NCI-H146 (cell line): ENCODE measurements around the gene TACC2.

ENCODE experiments used
- DNase-seq: peaks from one replicate; lab custom pipeline; 2025; lab: John Stamatoyannopoulos, UW

The TACC2 gene

DNA sequence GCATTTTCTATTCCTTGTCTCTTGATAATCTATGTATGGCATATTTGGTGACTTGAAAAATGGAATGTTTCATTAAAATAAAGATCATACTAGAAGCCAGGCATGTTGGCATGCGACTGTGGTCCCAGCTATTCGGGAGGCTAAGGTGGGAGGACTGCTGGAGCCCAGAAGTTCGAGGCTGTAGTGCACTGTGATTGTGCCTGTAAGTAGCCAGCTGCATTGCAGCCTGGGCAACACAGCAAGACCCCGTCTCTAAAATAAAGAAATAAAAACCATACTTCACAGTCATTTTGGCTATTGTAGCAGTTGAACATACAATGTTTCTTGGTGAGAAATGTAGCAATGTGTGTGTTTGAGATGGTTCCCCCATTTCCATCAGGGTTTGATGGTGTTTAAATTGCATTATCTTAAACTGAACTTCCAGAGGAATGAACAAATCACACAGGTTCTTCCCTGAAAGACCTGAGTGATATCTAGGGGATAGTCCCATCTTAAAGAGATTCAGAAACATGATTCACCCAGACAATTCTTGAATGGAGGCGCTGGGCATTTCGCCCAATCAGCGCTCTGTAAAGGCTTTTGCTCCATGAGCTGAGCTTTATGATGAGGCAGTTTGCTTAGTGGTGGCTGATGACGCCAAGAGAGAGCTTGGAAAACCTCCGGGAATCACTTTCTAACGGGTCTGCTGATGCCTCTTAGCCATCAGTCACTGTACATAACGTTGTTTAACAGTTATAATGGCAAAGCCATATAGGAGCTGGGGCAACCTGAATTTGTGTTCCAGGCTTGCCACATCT is 262.7 kb downstream of the TACC2 start:
- DNase-seq = no peak

DNA sequence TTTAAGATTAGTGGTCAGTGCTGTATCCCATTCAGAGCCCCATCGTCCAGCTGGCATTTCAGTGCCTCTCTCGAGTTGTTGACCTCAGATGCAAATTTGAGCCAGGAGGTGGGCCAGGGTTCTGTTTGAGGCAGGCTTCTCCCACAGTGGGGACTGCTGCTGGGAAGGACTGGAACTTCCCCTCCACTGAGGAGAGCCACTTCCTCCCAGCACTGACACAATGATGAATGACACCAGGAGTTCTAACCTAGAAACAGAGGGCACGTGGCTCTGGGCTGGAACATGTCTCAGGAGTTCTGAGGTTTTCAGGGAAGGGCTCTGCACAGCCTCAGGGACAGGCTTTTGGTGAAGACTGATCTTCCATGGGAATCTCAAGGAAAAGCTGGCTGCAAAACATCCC is 263.8 kb downstream of the TACC2 start:
- DNase-seq = no peak

DNA sequence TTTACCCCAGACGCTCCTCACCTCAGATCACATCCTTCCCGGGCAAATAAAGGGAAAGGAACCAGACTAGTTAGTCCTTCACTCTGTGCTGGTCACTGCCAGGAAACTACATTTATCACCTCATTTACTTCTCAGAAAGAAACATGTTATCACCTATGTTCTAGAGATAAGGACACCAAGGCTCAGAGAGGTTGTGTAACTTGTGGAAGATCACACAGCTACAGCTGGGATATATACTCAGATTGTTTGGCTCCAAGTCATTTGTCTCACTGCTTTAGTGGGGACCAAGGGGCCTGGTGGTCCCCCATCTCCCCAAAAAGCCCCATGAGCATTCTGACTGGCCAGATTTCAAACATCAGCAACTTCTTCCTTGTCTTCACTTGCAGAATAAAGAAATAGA is 264.6 kb downstream of the TACC2 start:
- DNase-seq = no peak

DNA sequence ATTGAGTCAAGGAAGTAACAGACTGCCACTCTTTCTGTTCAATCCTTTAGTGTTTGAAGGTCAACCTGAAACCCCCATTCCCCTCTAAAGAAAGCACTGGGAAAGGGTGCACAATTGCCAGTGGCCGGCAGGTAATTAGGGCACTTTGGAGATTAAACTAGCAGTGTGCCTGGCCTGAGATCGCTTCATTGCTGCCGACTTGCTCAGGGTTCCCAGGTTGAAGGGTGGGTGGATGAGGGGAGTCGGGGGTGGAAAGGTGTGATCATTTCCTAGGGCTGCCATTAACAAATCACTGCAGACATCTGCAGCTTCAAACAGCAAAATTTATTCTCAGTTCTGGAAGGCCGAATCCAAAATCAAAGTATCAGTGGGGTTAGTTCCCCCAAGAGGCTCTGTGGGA is 265.9 kb downstream of the TACC2 start:
- DNase-seq = no peak

DNA sequence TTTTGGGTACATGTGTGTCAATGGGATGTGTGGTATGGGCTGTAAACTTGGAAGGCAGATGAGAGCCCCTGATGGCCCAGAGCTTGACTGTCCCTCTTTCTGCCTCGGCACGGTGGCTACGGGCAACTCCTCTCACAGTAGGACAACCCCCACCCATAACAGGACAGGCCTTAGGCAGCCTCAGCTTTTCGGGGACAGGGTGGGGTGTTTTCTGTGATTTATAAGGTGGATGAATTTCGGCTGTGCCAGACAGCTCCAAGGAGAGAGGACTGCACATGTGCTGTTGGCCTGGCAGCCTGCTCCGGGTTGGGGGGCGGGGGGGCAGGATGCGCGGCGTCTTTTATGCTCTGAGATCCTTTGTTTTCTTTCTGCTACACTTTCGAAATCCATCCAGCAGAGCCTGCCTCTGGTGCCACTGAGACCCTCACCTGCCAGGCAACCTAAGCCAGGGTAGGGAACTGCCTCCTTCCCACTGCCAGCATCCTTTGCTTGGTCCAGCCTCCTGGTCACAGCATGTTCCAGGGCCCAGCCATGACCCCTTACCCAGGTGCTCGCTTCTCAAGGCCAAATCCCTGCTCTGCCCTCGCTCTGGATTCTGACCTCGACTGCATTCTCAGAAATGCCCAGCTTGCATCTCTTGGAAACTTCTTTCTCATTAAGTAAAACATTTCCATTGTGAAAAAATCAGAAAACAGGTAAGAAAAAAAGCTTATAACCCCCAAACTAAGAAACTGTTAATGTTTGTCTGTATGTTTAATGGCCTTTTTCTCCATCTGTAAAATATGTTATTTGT is 266.7 kb downstream of the TACC2 start:
- no peak for DNase-seq

DNA sequence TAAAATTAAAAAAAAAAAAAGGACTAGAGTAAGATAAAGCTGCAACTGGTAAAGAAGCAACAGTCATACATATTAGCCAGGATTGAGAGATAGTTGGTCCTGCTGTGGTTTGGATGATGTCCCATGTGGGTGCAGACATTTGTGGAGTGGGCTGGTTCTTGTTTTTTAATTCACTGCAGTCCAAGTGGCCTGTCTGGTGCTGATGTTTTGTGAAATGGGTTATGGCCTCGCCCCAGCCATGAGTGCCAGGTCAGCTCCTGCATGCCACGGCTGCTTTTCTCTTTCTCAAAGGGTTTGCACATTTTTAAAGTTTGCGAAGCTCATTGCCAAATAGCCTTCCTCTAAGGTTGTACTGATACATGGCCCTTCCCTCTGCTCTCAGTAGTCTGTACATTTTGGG is 268.1 kb downstream of the TACC2 start:
- DNase-seq = no peak

DNA sequence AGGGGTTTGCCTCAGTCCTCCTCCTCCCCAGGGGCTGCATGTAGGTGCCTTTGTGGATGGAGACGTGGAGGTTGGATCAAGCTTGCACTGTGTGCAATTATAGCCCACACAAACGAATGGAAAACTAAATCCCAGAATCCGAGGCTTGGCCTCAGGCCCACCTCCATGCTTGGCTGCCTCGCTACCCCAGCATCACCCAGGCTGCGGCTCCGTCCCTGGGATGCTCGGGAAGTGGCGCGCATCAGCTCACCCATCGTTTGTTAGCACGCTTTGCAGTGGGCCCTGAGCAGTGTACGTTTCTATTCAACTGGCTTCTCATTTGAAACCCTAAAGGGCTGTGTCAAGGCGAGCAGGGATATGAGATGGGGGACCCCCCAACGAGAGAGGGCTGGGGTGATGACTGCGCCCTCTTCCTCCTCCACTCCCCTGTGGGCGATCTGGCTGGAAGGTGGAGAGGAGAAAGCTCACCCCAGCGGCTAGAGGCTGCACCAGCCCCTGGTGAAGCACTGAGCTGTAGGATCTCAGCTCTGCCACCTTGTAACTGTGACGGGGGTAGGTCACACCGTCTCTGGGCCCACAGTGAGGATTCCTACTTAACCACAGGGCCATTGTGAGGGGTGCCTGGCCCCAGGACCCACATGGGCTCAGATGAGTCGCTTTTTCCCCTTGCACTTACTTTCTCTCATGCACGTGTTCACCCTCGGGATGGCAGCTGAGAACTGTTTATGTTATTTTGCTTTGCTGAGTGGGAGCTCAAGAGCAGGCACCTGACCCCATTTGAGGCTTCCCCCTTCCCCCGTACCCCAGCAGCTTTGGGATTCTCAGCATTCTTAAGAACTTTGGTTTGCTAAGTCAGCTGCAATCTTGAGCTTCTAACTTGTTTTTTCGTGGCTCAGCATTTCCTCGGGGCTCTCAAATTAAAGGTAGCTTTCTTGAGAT is 269.4 kb downstream of the TACC2 start:
- no peak for DNase-seq

DNA sequence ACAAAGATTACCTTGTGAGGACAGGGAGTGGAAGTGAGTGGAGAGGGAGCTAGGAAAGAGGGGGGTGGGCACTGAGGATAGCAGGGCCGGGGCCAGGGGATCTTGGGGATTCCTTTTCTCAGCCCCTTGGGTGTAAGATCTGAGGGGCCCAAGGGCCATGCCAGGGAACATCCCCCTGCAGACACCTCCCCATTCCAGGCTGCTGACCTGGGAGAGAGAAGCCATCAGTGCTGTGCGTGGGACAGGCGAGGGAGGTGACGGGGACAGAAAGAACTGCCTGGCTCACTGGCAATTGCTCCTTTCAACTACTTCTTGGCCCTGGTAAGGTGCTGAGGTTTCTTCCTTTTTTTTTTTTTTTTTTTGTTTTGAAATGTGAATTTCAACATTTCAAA is 270.1 kb downstream of the TACC2 start:
- DNase-seq = no peak

DNA sequence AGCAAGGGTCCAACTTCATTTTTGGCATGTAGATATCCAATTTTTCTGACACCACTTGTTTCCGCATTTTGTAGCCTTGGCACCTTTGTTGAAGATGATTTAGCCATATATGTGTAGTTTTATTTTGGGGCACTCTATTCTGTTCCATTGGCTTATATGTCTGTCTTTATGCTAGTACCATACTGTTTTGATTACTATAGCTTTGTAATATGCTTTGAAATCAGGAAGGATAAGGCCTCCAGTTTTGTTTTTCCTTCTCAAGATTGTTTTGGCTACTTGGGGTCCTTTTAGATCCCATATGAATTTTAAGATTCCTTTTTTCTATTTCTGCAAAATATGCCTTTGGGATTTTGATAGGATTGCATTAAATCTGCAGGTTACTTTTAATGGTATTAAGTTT is 272.6 kb downstream of the TACC2 start:
- no peak for DNase-seq

DNA sequence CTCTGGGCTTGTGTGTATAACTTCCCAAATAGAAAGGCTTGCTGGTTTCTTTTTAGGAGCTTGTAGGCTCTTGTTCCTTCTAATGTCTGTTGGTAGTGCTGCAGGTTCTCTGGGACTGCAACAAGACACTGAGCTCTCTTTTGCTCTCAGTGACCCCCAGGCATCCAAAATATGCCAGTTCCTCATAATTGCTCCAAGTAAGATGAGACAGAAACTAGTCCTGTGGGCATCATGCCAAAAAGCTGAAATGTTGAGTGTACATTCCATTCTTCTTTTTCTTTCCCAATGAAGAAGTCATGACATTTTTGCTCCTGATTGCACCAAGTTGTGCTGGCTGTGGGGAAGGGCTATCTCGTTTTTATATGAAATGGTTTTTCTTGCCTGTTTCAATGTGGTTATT is 275.0 kb downstream of the TACC2 start:
- DNase-seq = no peak

DNA sequence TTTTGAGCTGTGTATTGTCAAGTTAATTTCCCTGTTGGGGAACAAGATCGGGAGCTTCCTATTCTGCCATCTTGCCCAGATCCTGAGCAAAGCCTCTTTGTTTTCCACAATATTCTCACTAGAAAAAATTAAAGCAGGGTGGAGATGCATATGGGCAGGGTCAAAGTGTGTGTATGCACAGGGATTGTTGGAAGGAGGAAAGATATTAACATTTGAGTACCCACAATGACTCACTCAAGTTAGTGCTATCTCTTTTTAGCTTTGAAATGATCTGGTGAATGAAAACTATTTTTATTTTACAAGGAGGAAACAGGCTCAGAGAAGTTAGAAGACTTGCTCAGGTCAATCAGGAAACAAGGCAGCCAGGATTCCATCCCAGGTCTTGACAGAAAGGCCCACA is 275.5 kb downstream of the TACC2 start:
- DNase-seq = no peak

DNA sequence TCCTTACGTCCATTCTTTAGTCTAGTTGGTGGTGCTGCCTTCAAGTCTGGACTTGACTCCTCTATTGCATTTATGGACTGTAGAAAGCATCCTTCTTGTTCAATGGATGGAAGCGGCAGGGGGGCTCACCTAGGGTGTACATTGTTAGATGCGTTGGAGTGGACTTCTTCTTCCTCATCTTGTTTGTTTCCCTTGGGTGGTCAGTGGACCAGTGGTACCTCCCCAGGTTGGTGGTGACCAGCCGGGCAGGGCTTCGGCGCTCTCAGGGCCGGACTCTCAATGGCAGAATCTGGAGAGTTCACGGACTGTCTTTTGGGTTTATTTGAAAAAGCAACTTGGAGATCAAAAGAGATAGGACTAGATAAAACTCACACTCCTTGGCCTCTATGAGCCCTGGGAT is 276.0 kb downstream of the TACC2 start:
- no peak for DNase-seq

DNA sequence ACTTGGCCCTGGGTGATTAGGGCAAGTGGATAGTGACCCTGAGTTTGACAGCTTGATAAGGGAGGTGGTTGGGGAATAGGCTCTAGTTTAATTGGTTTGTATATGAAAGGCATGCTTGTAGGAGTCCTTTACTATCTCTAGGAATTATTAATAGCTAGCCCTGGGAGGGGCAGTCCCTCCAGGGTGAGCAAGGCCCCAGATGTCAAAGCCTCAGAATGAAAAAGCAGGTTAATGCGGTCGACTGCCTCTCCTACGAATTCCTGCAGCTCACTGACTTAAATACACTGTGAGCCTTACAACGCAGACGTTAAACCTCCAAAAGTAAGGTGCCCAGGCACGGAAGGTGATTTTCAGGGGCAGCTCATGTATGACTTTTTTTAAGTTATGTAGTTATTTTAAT is 276.9 kb downstream of the TACC2 start:
- DNase-seq = no peak

DNA sequence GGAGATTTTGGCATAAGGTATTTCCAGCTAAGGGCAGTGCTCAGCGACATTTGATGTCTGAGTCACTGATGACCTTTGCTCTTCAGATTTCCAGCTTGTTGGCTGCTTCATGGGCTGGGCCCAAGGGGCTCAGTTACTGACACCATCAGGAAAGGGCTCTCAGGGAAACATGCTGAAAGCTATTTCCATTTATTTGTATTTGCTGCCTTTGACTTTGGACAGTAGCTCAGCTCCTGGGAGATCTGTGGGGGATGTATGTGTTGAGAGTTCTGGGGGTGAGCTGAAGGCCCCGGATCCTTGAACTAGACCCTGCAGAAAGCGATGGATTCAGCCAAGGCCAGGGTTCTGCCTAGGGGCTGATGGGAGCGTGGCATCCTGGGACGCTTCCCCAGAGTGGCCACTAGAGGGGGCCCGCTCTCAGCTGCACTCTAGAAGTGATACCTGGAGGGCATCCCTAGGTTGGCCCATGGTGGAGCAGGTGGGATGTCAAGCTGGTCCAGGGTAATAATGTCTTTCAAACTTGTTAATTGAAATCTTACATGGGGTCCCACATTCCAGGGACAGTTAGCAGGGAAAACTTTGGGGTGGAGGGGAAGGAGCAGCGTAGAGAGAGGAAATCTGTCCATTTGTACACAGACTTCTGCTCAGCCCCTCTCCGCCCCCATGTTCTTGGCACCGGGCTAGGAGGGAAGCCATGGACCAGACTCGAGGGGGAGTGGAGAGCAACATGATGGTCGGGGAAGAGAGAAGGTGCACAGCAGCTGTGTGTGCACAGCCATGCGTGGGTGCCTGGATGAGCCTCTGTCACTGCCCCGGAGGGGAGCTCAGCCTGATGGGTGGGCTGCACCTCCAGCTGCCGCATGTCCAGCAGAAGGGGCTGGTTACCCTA is 279.1 kb downstream of the TACC2 start:
- peak; percentile 53 for DNase-seq

DNA sequence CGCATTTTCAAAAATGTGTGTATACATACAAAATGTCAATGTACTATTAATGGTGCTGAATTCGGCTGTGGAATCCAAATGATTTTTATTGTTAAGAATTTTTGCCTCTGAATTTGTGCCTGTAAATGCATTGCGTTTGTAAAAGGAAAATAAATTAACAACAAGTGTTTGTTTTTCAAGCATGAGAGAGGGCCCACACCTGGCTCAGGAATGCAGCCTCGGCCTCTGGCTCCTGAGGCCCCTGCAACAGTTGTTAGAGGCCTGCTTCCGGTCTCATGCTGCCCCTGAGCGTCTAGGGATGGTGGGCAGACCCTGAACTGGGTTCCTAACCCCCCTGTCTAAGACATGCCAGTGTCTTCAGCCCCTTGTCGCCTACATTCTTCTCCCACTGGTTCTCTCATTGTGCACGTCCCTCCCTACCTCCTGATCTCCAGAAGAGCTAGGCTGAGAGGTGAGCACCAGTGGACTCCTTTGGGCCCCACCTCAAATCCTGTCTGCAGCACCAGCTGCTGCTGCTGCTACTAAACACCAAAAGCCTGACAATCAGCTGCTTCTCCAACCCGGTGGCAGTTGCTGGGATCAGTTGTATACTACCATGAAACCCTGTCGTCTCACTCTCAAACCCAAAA is 280.2 kb downstream of the TACC2 start:
- no peak for DNase-seq

DNA sequence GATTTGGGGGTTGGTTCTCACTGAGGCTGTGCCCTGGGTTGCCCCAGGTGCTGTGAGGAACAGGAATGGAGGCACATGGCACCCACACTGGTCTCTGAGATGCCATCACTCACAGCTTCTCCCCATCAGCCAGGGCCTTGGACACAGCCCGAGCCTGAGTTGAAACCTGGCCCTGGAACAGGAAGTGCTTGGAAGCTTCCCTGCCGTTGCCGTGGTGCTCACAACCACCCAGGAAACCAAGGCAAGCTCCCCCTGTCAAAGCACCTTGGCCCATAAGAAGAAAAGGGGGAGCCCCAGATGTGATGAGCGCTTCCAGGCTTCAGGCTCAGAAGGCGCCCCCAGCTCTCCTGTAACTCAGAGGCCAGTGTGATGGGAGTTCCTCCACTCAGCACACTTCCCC is 282.1 kb downstream of the TACC2 start, which contains the start of gene BTBD16:
TSS of gene BTBD16 (plus strand) at position 221 of the 400 bp plus-strand sequence. CDS start 3,786 bp downstream, outside the sequence.
- no peak for DNase-seq

DNA sequence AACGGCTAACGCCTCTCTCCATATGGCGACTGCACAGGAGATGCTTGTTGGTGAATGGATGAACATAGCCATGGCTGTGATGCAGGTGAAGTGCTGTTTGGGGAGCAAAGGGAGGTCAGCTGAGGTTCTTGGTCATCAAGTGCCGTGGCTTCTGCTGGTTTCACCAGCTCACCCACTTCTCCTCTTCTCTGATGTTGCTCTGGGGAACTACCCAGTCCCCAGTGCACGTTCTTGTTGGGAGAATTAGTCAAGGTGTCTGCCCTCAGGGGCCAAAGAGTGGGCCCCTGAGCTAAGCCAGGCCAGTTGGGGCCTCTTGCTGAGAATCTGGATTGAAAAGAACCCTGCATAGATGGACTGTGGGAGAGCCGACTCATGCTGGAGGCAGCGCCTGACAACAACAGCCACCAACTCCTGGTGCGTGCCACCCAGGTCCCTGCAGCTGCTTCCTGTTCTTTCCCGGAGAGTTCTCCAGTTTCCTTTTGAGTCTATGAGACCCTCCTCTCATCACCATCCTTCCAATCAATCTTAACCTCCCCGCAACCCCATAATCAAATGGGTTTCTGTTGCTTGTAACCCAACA is 285.1 kb downstream of the TACC2 start:
- peak; percentile 45 for DNase-seq

DNA sequence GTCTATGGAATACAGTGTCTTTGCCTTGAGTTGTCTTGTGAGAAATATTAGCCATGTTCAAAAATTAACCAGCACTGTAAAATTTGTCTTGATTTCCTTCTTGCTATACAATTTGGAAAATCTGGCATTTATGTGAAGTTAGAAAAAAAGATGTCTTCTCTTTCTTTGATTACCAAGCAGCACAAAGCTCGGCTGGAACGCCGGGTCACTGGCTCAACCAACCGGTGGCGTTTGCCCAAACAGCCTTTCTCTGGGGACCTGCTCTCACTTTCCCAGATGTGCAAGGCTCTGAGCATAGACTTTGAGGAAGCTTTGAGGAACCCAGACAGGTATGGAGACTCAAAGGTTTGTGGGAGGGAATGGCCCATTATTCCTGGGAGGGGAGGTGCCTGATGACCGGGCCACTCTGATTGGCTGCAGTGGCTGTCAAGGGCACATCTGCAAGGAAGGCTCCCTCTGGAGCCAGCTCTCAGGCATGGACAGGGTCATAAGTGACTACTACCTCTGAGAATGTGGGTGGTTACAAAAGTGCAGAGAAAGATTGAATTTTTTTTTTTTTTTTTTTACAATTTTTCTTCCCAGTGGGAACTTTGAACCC is 287.7 kb downstream of the TACC2 start:
- DNase-seq = no peak

DNA sequence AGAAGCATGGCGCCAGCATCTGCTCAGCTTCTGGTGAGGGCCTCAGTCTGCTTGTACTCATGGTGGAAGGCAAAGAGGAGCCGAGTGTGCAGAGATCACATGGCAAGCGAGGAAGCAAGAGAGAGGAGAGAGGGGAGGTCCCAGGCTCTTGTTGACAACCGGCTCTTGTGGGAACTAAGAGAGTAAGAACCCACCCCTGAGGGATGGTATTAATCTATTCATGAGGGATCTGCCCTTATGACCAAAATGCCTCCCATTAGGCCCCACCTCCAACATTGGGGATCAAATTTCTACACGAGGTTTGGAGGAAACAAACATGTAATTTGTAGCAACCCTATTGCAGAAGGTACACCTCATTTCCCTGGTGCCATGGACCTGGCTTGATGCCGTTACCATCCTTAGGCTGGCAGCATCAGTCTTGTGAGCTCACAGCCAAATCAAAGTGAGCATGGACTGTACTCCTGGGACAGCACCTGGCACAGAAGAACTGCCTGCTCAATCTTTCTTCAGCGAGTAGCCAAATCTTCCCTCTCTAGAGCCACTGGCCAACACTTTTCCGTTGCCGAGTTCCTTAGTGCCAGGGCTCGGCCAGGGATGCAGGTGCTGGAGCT is 288.7 kb downstream of the TACC2 start:
- no peak for DNase-seq

DNA sequence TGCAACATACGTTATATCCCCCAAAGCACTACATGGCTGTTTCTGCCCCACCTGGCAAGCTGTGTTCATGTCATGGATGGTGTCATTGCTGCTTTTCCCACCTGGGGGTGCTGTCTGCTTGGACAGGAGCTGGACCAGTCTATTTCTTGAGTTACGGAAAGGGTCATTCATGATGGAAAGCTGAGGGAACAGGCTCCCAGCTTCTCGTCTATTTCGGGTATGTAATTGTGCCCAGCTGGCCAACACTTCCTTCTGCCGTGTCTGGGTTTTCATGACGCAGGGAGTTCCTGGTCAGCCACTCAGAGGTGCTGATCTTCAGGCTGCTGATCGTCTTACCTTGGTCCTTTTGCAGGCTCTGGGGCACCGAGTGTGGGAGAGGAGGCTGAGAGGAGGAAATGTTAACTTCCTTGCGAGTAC is 290.8 kb downstream of the TACC2 start:
- peak; percentile 67 for DNase-seq
